ENCODE data around the gene DCT.

- TF ChIP-seq POLR2A (IDR thresholded peaks at IDR 0.05) (no peak), CTCF (IDR thresholded peaks at IDR 0.05) (no peak)
These were observed 46.2 kb downstream of the DCT start for GRCh38 chr13:94433055-94433961.

Measured in adrenal gland (tissue), 5 donors.